IMR-90 (cell line): Measurements from ENCODE around the gene GMPR. TPM values are rescaled to one million over a fixed set of nuclear protein-coding genes. Genes with fewer than 3 reads are reported as not detected.

ENCODE experiments used
- ATAC-seq: fragments of 200-7000 bp; cut with Tn5 transposase; 2 replicates; pipeline ENCODE4 v1.9.1; 2020; ENCODE audit warnings: low read depth, mild to moderate bottlenecking, moderate library complexity
- BruUV-seq: library from RNA; stranded (reverse); fragments of 400-500 nt; replicated peaks from 2 replicates; lab custom pipeline; 2021; lab: Mats Ljungman, UMichigan
- CTCF ChIA-PET: fragments of 300-600 bp; formaldehyde crosslinking; extraction: SDS; loops from one replicate; lab custom pipeline; 2021; ENCODE audit warnings: antibody characterized with exemption; lab: Yijun Ruan, JAX
- POLR2A ChIA-PET: fragments of 300-600 bp; sonication (Branson Sonifier 250); formaldehyde crosslinking; loops from one replicate; lab custom pipeline; 2022; ENCODE audit warnings: antibody characterized with exemption; ENCODE audit not compliant: unreplicated experiment; lab: Charles Lee
- DNase-seq: peaks from one replicate; pipeline ENCODE4 v3.0.0; 2013
- H2AFZ ChIP-seq: replicated peaks from 2 replicates; pipeline ENCODE3; 2013; ENCODE audit warnings: low read length, mild to moderate bottlenecking; ENCODE audit not compliant: poor library complexity
- H2AK5ac ChIP-seq: 2 replicates; pipeline ENCODE4 v1.6.1; 2013; ENCODE audit warnings: low read depth, low read length, inconsistent platforms
- H2AK9ac ChIP-seq: replicated peaks from 2 replicates; pipeline ENCODE3; 2013; ENCODE audit warnings: mild to moderate bottlenecking, low read depth, low read length, moderate library complexity; ENCODE audit not compliant: poor library complexity
- H2BK120ac ChIP-seq: 2 replicates; pipeline ENCODE4 v1.6.1; 2013; ENCODE audit warnings: low read depth, low read length, inconsistent platforms
- H2BK15ac ChIP-seq: 3 replicates; pipeline ENCODE4 v1.6.1; 2013; ENCODE audit warnings: low read depth, low read length, inconsistent platforms
- H2BK20ac ChIP-seq: 2 replicates; pipeline ENCODE4 v1.6.1; 2013; ENCODE audit warnings: low read depth, mild to moderate bottlenecking, inconsistent platforms, low read length, moderate library complexity
- H2BK5ac ChIP-seq: 2 replicates; pipeline ENCODE4 v1.6.1; 2013; ENCODE audit warnings: mild to moderate bottlenecking, low read depth, low read length, inconsistent platforms; ENCODE audit not compliant: poor library complexity, severe bottlenecking
- H3K14ac ChIP-seq: replicated peaks from 2 replicates; pipeline ENCODE4 v1.6.1; 2013; ENCODE audit warnings: low read depth, low read length, inconsistent platforms
- H3K18ac ChIP-seq: 2 replicates; pipeline ENCODE4 v1.6.1; 2013; ENCODE audit warnings: low read depth, low read length, control low read depth
- H3K23ac ChIP-seq: 2 replicates; pipeline ENCODE4 v1.6.1; 2013; ENCODE audit warnings: low read depth, low read length, inconsistent platforms
- H3K27ac ChIP-seq: 2 replicates; pipeline ENCODE4 v1.5.1; 2013; ENCODE audit warnings: mild to moderate bottlenecking, control low read depth, low read length; ENCODE audit not compliant: insufficient read depth
- H3K27me3 ChIP-seq: 2 replicates; pipeline ENCODE4 v1.6.1; 2013; ENCODE audit warnings: low read length; ENCODE audit not compliant: control insufficient read depth, insufficient read depth
- H3K36me3 ChIP-seq: 2 replicates; pipeline ENCODE4 v1.6.1; 2013; ENCODE audit warnings: low read length, mixed read lengths; ENCODE audit not compliant: control insufficient read depth, insufficient read depth
- H3K4ac ChIP-seq: 2 replicates; pipeline ENCODE4 v1.6.1; 2013; ENCODE audit warnings: low read depth, low read length, inconsistent platforms
- H3K4me1 ChIP-seq: 2 replicates; pipeline ENCODE4 v1.6.1; 2013; ENCODE audit warnings: low read length, mixed read lengths; ENCODE audit not compliant: control insufficient read depth, insufficient read depth
- H3K4me2 ChIP-seq: 2 replicates; pipeline ENCODE4 v1.6.1; 2013; ENCODE audit warnings: low read depth, mild to moderate bottlenecking, control low read depth, low read length, moderate library complexity
- H3K4me3 ChIP-seq: 2 replicates; pipeline ENCODE4 v1.5.1; 2013; ENCODE audit warnings: low read depth, mild to moderate bottlenecking, control low read depth, low read length, moderate library complexity; ENCODE audit not compliant: insufficient read depth
- H3K56ac ChIP-seq: 2 replicates; pipeline ENCODE4 v1.6.1; 2013; ENCODE audit warnings: low read length, inconsistent platforms; ENCODE audit not compliant: insufficient read depth; ENCODE audit errors: extremely low read depth
- H3K79me1 ChIP-seq, 2 experiments: 2 replicates each; pipeline ENCODE4 v1.6.1; 2013; ENCODE audit warnings: low read length in 2 of 2, inconsistent platforms in 1 of 2, low read depth in 1 of 2
- H3K9ac ChIP-seq: 2 replicates; pipeline ENCODE4 v1.6.1; 2013; ENCODE audit warnings: low read depth, low read length, control low read depth
- H3K9me1 ChIP-seq: 2 replicates; pipeline ENCODE4 v1.6.1; 2013; ENCODE audit warnings: low read length, inconsistent platforms; ENCODE audit not compliant: insufficient read depth
- H3K9me3 ChIP-seq: 2 replicates; pipeline ENCODE4 v1.6.1; 2013; ENCODE audit warnings: low read length; ENCODE audit not compliant: control insufficient read depth, insufficient read depth
- H4K20me1 ChIP-seq: 2 replicates; pipeline ENCODE4 v1.6.1; 2013; ENCODE audit warnings: low read length, inconsistent platforms; ENCODE audit not compliant: insufficient read depth
- H4K5ac ChIP-seq: 2 replicates; pipeline ENCODE4 v1.6.1; 2013; ENCODE audit warnings: mild to moderate bottlenecking, low read depth, low read length, control low read depth
- H4K8ac ChIP-seq, 2 experiments: 2 replicates each; pipeline ENCODE4 v1.6.1; 2013; ENCODE audit warnings: low read depth in 2 of 2, low read length in 2 of 2, control low read depth in 1 of 2, inconsistent platforms in 1 of 2
- H4K91ac ChIP-seq: 2 replicates; pipeline ENCODE4 v1.6.1; 2013; ENCODE audit warnings: low read depth, low read length, inconsistent platforms; ENCODE audit not compliant: insufficient read depth
- BHLHE40 ChIP-seq: fragments of 150-350 bp; IDR thresholded peaks from 2 replicates; pipeline ENCODE4 v1.6.1; 2016; ENCODE audit warnings: mild to moderate bottlenecking, low read depth, low read length
- CEBPB ChIP-seq: IDR thresholded peaks from 2 replicates; pipeline ENCODE4 v1.6.1; 2012; ENCODE audit warnings: low read depth, low read length, improper control_type of control experiment
- CHD1 ChIP-seq: IDR thresholded peaks from 2 replicates; pipeline ENCODE4 v1.6.1; 2012; ENCODE audit warnings: low read depth, low read length, improper control_type of control experiment
- FOS ChIP-seq: fragments of 150-350 bp; IDR thresholded peaks from 2 replicates; pipeline ENCODE4 v1.6.1; 2016; ENCODE audit warnings: low read depth, low read length
- MAFK ChIP-seq: IDR thresholded peaks from 2 replicates; pipeline ENCODE4 v1.6.1; 2012; ENCODE audit warnings: low read depth, low read length, improper control_type of control experiment
- MAZ ChIP-seq: IDR thresholded peaks from 2 replicates; pipeline ENCODE4 v1.6.1; 2012; ENCODE audit warnings: low read depth, mild to moderate bottlenecking, low read length, improper control_type of control experiment, moderate library complexity, borderline replicate concordance
- MXI1 ChIP-seq: IDR thresholded peaks from 2 replicates; pipeline ENCODE4 v1.6.1; 2012; ENCODE audit warnings: low read depth, mild to moderate bottlenecking, low read length, moderate library complexity, borderline replicate concordance
- NFE2L2 ChIP-seq: fragments of 150-350 bp; IDR thresholded peaks from 2 replicates; pipeline ENCODE4 v1.6.1; 2016; ENCODE audit warnings: low read depth, mild to moderate bottlenecking, low read length
- POLR2A ChIP-seq: IDR thresholded peaks from 2 replicates; pipeline ENCODE4 v1.6.1; 2012; ENCODE audit warnings: mild to moderate bottlenecking, low read depth, low read length
- RAD21 ChIP-seq: IDR thresholded peaks from 2 replicates; pipeline ENCODE4 v1.6.1; 2012; ENCODE audit warnings: low read length, improper control_type of control experiment
- RFX5 ChIP-seq: IDR thresholded peaks from 2 replicates; pipeline ENCODE4 v1.8.0; 2012; ENCODE audit warnings: low read depth, mild to moderate bottlenecking, low read length, moderate library complexity
- SMC3 ChIP-seq: fragments of 150-350 bp; IDR thresholded peaks from 2 replicates; pipeline ENCODE4 v1.6.1; 2016; ENCODE audit warnings: low read depth, mild to moderate bottlenecking, antibody characterized with exemption, low read length, moderate library complexity
- WGBS, 2 experiments: methylation state at CpG; one replicate each; pipeline versions ENCODE4 v1.1.5 to v1.1.7; 2013; ENCODE audit warnings: missing lambda C conversion rate in 2 of 2; ENCODE audit not compliant: insufficient read length in 1 of 2; ENCODE audit errors: extremely low coverage in 2 of 2; 5-methylcytosine and 5-hydroxymethylcytosine counted together
- dilution Hi-C: fragments of 300-500 bp; cut with HindIII; formaldehyde crosslinking; loops from one replicate; pipeline ENCODE4 v1.14.3; 2018; ENCODE audit warnings: low sequenced_read_pairs; ENCODE audit not compliant: unreplicated experiment
- in situ Hi-C: fragments of 300-500 bp; cut with MboI; formaldehyde crosslinking; loops from 3 replicates; pipeline ENCODE4 v1.14.3; 2019; ENCODE audit warnings: low sequenced_read_pairs, inconsistent platforms, mixed read lengths
- intact Hi-C: fragments of 100-400 bp; cut with micrococcal nuclease; formaldehyde crosslinking; loops from 2 replicates; pipeline ENCODE4 v1.10.0; 2022
- polyA plus RNA-seq, 3 experiments: library from polyadenylated mRNA; depleted of rRNA; stranded (reverse); fragments of >200 nt; gene quantifications; 2 replicates each; pipeline ENCODE4 v1.2.3, GENCODE V29; 2012; ENCODE audit warnings: low replicate concordance in 1 of 3
- total RNA-seq: library from RNA; depleted of rRNA; stranded (reverse); fragments of >200 nt; gene quantifications from 2 replicates; pipeline ENCODE4 v1.2.3, GENCODE V29; 2012
- TF ChIP-seq, protein P1 (sequence below): fragments of 150-350 bp; IDR thresholded peaks from 2 replicates; pipeline ENCODE4 v1.6.1; 2016; ENCODE audit warnings: low read depth, mild to moderate bottlenecking, low read length, moderate library complexity, borderline replicate concordance
- TF ChIP-seq, protein P2 (sequence below): conservative IDR thresholded peaks from 2 replicates; pipeline ENCODE4 v1.5.1; 2012; ENCODE audit warnings: mild to moderate bottlenecking, low read depth, low read length, improper control_type of control experiment
- TF ChIP-seq, protein P3 (sequence below): fragments of 150-350 bp; IDR thresholded peaks from 2 replicates; pipeline ENCODE4 v1.6.1; 2017; ENCODE audit warnings: mild to moderate bottlenecking, antibody characterized with exemption, low read length, low read depth

GMPR gene
- total and polyA plus RNA-seq, 2 of the 4 experiments (the other 2 are of a cell fraction): 6.3 to 8.6 TPM

DNA sequence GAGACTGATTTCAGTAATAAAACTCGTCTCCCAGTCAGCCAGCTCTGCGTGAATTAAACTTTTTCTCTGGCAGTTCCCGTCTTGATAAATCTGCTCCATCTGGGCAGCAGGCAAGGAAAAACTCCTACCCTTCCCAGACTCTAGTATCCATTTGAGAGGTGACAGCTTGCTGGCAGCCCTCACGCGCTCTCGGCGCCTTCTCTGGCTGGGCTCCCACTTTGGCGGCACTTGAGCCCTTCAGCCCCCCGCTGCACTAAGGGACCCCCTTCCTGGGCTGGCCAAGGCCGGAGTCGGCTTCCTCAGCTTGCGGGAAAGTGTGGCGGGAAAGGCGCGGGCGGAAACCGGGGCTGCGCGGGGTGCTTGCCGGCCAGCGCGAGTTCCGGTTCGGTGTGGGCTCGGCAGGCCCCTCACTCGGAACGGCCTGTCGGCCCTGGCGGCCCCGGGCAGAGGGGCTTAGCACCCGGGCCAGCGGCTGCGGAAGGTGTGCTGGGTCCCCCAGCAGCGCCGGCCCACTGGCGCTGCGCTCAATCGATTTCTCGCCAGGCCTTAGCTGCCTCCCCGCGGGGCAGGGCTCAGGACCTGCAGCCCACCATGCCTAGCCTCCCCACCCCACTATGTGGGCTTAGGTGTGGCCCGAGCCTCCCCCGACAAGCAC is 21.8 kb upstream of the GMPR start:
- 54% methylated on average over 25 of the region's 43 CpGs; no CpG with 5 or more reads in 1 of the 2 experiments for WGBS, 2 experiments
- Histone ChIP-seq H3K9ac (no peak overlapping the region), H2BK120ac (peak overlapping the region; percentile 81), H3K9me3 (no peaks in the 10 kb centered on the region), H3K4me3 (no peak overlapping the region), H3K56ac (no peak overlapping the region), H2AK5ac (0 out of 2 replicates have a peak overlapping the region, but pooled peaks have one; percentile 23), H3K4me2 (no peak overlapping the region), H2AFZ (peak overlapping the region; percentile 12), H3K9me1 (no peaks in the 10 kb centered on the region; the same call in 1 of the 2 replicates), H3K23ac (peak overlapping the region; percentile 12; the same call in 1 of the 2 replicates), H3K27ac (no peak overlapping the region), H3K4me1 (peaks cover 5% of the 10 kb centered on the region), H2BK15ac (peak overlapping the region; percentile 25; the same call in 1 of the 3 replicates), H3K18ac (peak overlapping the region; percentile 61; the same call in 1 of the 2 replicates), H4K8ac (0 out of 4 replicates have a peak overlapping the region, but pooled peaks of 1 of the 2 experiments have one; percentile 14), H2BK20ac (peak overlapping the region; percentile 57), H2BK5ac (no peak overlapping the region), H4K5ac (peak overlapping the region; percentile 53; the same call in 1 of the 2 replicates), H3K14ac (peak overlapping the region; percentile 37; the same call in 1 of the 2 replicates), H3K4ac (peak overlapping the region; percentile 54), H2AK9ac (no peak overlapping the region), H4K20me1 (no peaks in the 10 kb centered on the region), H3K36me3 (no peaks in the 10 kb centered on the region), H3K27me3 (no peaks in the 10 kb centered on the region), H4K91ac (peak overlapping the region; percentile 50), H3K79me1 (no peaks in the 10 kb centered on the region)
- no peak for ATAC-seq
- ChIA-PET CTCF (interaction anchor here (0.7 kb wide), 1 partner anchor 555 kb away, joined by 3 read pairs; no protein-coding TSS in a partner anchor), POLR2A (no interaction called here)
- dilution Hi-C loops (no loop called here), intact Hi-C loops (no loop called here), in situ Hi-C loops (no loop called here)
- no peak for DNase-seq
- BruUV-seq: no TSS peak
- TF ChIP-seq CEBPB (no peak), NFE2L2 (no peak), MAZ (no peak), BHLHE40 (no peak), CHD1 (no peak), MAFK (no peak), RFX5 (no peak), MXI1 (no peak), RAD21 (no peak), FOS (no peak), POLR2A (no peak), SMC3 (no peak)
- TF ChIP-seq, protein P1, sequence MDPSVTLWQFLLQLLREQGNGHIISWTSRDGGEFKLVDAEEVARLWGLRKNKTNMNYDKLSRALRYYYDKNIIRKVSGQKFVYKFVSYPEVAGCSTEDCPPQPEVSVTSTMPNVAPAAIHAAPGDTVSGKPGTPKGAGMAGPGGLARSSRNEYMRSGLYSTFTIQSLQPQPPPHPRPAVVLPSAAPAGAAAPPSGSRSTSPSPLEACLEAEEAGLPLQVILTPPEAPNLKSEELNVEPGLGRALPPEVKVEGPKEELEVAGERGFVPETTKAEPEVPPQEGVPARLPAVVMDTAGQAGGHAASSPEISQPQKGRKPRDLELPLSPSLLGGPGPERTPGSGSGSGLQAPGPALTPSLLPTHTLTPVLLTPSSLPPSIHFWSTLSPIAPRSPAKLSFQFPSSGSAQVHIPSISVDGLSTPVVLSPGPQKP: no peak
- TF ChIP-seq, protein P2, sequence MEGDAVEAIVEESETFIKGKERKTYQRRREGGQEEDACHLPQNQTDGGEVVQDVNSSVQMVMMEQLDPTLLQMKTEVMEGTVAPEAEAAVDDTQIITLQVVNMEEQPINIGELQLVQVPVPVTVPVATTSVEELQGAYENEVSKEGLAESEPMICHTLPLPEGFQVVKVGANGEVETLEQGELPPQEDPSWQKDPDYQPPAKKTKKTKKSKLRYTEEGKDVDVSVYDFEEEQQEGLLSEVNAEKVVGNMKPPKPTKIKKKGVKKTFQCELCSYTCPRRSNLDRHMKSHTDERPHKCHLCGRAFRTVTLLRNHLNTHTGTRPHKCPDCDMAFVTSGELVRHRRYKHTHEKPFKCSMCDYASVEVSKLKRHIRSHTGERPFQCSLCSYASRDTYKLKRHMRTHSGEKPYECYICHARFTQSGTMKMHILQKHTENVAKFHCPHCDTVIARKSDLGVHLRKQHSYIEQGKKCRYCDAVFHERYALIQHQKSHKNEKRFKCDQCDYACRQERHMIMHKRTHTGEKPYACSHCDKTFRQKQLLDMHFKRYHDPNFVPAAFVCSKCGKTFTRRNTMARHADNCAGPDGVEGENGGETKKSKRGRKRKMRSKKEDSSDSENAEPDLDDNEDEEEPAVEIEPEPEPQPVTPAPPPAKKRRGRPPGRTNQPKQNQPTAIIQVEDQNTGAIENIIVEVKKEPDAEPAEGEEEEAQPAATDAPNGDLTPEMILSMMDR: no peak
- TF ChIP-seq, protein P3, sequence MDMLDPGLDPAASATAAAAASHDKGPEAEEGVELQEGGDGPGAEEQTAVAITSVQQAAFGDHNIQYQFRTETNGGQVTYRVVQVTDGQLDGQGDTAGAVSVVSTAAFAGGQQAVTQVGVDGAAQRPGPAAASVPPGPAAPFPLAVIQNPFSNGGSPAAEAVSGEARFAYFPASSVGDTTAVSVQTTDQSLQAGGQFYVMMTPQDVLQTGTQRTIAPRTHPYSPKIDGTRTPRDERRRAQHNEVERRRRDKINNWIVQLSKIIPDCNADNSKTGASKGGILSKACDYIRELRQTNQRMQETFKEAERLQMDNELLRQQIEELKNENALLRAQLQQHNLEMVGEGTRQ: no peak
